Endothelial cell of umbilical vein (primary cell): Measurements from ENCODE around the gene CHCHD3. TPM values are rescaled to one million over a fixed set of nuclear protein-coding genes. Genes with fewer than 3 reads are reported as not detected.

Source experiments
- BruUV-seq: library from RNA; stranded (reverse); fragments of 400-500 nt; replicated peaks from 2 replicates; lab custom pipeline; 2021; lab: Mats Ljungman, UMichigan
- CTCF ChIA-PET: fragments of 300-600, 350-600 bp; sonication (Branson Sonifier 250); formaldehyde crosslinking; loops from one replicate; lab custom pipeline; 2021; ENCODE audit warnings: antibody characterized with exemption, inconsistent platforms; lab: Charles Lee
- POLR2A ChIA-PET: fragments of 300-600, 350-600 bp; sonication (Branson Sonifier 250); formaldehyde crosslinking; loops from one replicate; lab custom pipeline; 2021; ENCODE audit warnings: antibody characterized with exemption, inconsistent platforms; lab: Charles Lee
- DNase-seq: peaks from one replicate; pipeline ENCODE4 v3.0.0-alpha.2; 2011; ENCODE audit warnings: low read depth, low spot score
- FAIRE-seq: peaks from 2 replicates; lab custom pipeline; 2011; peaks lifted over from hg19 to GRCh38; lab: Jason Lieb, UNC
- H2AFZ ChIP-seq: 2 replicates; pipeline ENCODE4 v1.6.0; 2012; ENCODE audit warnings: low read depth, low read length, control low read depth, inconsistent platforms
- H3K27ac ChIP-seq: 2 replicates; pipeline ENCODE4 v1.5.1; 2011; ENCODE audit warnings: low read depth, mild to moderate bottlenecking, control low read depth, low read length, moderate library complexity; ENCODE audit not compliant: insufficient read depth
- H3K27me3 ChIP-seq, 2 experiments: 2 replicates each; pipeline versions ENCODE4 v1.6.0 to v1.6.1; 2011; ENCODE audit warnings: low read length in 2 of 2, mixed read lengths in 1 of 2; ENCODE audit not compliant: control insufficient read depth in 2 of 2, insufficient read depth in 2 of 2
- H3K36me3 ChIP-seq, 2 experiments: 2 replicates in 1 of 2; 3 replicates in 1 of 2; pipeline ENCODE4 v1.5.1; 2011; ENCODE audit warnings: low read length in 2 of 2, mild to moderate bottlenecking in 1 of 2, moderate library complexity in 1 of 2; ENCODE audit not compliant: control insufficient read depth in 2 of 2, insufficient read depth in 2 of 2; ENCODE audit errors: extremely low read depth in 1 of 2
- H3K4me1 ChIP-seq: 3 replicates; pipeline ENCODE4 v1.5.1; 2011; ENCODE audit warnings: mild to moderate bottlenecking, low read length; ENCODE audit not compliant: control insufficient read depth, insufficient read depth; ENCODE audit errors: extremely low read depth
- H3K4me2 ChIP-seq: 2 replicates; pipeline ENCODE4 v1.6.1; 2011; ENCODE audit warnings: low read length, control low read depth, mixed read lengths; ENCODE audit not compliant: insufficient read depth
- H3K4me3 ChIP-seq, 3 experiments: fragments of 200-600 bp in 1 of 3; sonication (generic), shearing (Covaris generic) in 1 of 3; replicated peaks in 1 of 3; 2 replicates each; pipeline ENCODE4 v1.5.1; 2011 to 2016; ENCODE audit warnings: control low read depth in 3 of 3, low read length in 3 of 3, mild to moderate bottlenecking in 2 of 3, inconsistent platforms in 1 of 3, low read depth in 1 of 3, moderate library complexity in 1 of 3; ENCODE audit not compliant: insufficient read depth in 1 of 3
- H3K79me2 ChIP-seq: 2 replicates; pipeline ENCODE4 v1.6.0; 2012; ENCODE audit warnings: low read length, inconsistent platforms; ENCODE audit not compliant: control insufficient read depth, insufficient read depth
- H3K9ac ChIP-seq: replicated peaks from 2 replicates; pipeline ENCODE3; 2011; ENCODE audit warnings: low read length, control low read depth; ENCODE audit not compliant: insufficient read depth; ENCODE audit errors: extremely low read depth
- H3K9me1 ChIP-seq: replicated peaks from 3 replicates; pipeline ENCODE4 v1.6.0; 2011; ENCODE audit warnings: mild to moderate bottlenecking, low read length; ENCODE audit not compliant: control insufficient read depth, insufficient read depth; ENCODE audit errors: extremely low read depth
- H3K9me3 ChIP-seq: replicated peaks from 2 replicates; pipeline ENCODE4 v1.5.1; 2012; ENCODE audit warnings: low read length, inconsistent platforms; ENCODE audit not compliant: control insufficient read depth, insufficient read depth
- H4K20me1 ChIP-seq: replicated peaks from 2 replicates; pipeline ENCODE3; 2011; ENCODE audit warnings: mild to moderate bottlenecking, low read length; ENCODE audit not compliant: control insufficient read depth, insufficient read depth; ENCODE audit errors: extremely low read depth
- EZH2 ChIP-seq: IDR thresholded peaks from 2 replicates; pipeline ENCODE4 v1.6.1; 2012; ENCODE audit warnings: borderline replicate concordance, low read depth, mild to moderate bottlenecking, moderate library complexity, low read length, inconsistent platforms; ENCODE audit not compliant: severe bottlenecking
- FOS ChIP-seq: IDR thresholded peaks from 2 replicates; pipeline ENCODE4 v1.6.1; 2011; ENCODE audit warnings: mild to moderate bottlenecking, low read length, moderate library complexity, borderline replicate concordance; ENCODE audit not compliant: insufficient read depth
- GATA2 ChIP-seq: IDR thresholded peaks from 2 replicates; pipeline ENCODE4 v1.7.0; 2011; ENCODE audit warnings: low read depth, mild to moderate bottlenecking, moderate library complexity, mixed read lengths, low read length; ENCODE audit not compliant: insufficient read length, insufficient read depth
- JUN ChIP-seq: IDR thresholded peaks from 2 replicates; pipeline ENCODE4 v1.6.1; 2011; ENCODE audit warnings: borderline replicate concordance, low read depth; ENCODE audit not compliant: insufficient read length, insufficient read depth
- MYC ChIP-seq: IDR thresholded peaks from one replicate; pipeline ENCODE4 v1.6.1; 2011; ENCODE audit warnings: mild to moderate bottlenecking, low read depth, low read length
- POLR2A ChIP-seq: IDR thresholded peaks from 2 replicates; pipeline ENCODE4 v1.6.1; 2012; ENCODE audit warnings: low read depth, mild to moderate bottlenecking, control low read depth, low read length
- dilution Hi-C: fragments of 300-500 bp; cut with MboI; formaldehyde crosslinking; loops from one replicate; pipeline ENCODE4 v1.15.0; 2019; ENCODE audit warnings: low sequenced_read_pairs; ENCODE audit not compliant: extremely low pct_ligation_motif_present
- intact Hi-C: fragments of 100-400 bp; cut with micrococcal nuclease; formaldehyde crosslinking; loops from one replicate; pipeline ENCODE4 v1.10.0; 2022
- polyA plus RNA-seq, 4 experiments: library from polyadenylated mRNA; depleted of rRNA in 3 of 4; stranded (reverse) in 3 of 4; unstranded in 1 of 4; fragments of >200 nt; gene quantifications; 2 replicates each; pipeline versions ENCODE4 v1.2.1 to v1.2.3, GENCODE V29; 2011 to 2012; ENCODE audit warnings: missing spikeins in 1 of 4
- total RNA-seq: library from RNA; stranded (reverse); gene quantifications from 2 replicates; pipeline ENCODE4 v1.2.3, GENCODE V29; 2021
- TF ChIP-seq, protein P1 (sequence below), 2 donors: IDR thresholded peaks; 1 replicate in 1 of 2; 2 replicates in 1 of 2; pipeline ENCODE4 v1.5.1; 2011; ENCODE audit warnings: low read length in 2 of 2, mild to moderate bottlenecking in 2 of 2, moderate library complexity in 2 of 2, control low read depth in 1 of 2, inconsistent platforms in 1 of 2, low read depth in 1 of 2; ENCODE audit not compliant: insufficient read depth in 1 of 2; ENCODE audit errors: extremely low read depth in 1 of 2
- TF ChIP-seq, protein P2 (sequence below): IDR thresholded peaks from 2 replicates; pipeline ENCODE4 v1.6.1; 2011; ENCODE audit not compliant: insufficient read depth, insufficient read length

CHCHD3 gene
- total and polyA plus RNA-seq, 2 donors (not counting 3 experiments of a cell fraction or from before 2014, with no cell fraction given), result 22.0 to 63.7 TPM

DNA sequence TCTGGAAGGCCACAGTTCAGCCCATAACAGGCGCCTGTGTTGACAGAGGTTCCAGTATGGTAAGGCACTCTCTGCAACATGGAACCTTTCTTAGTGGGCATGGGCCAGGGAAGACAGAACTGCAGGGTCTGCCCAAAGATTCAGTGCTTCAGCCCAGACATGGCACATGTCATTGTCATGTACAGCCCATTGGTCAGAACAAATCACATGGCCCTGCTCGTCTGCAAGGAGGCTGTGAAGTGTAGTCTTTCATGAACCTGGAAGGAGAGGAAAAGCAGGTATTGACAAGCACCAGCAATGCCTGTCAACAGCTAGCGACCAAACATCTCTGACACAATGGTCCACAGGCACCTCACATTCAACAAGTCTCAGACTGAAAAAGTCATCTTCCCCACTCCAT, 30.4 kb upstream of the CHCHD3 start:
- Histone ChIP-seq H3K4me2 (no peak overlapping the region), H2AFZ (no peak overlapping the region), H3K9ac (no peak overlapping the region), H3K4me1 (no peaks in the 10 kb centered on the region), H3K9me1 (no peaks in the 10 kb centered on the region), H3K27ac (no peak overlapping the region), H3K4me3 (no peak overlapping the region), H3K9me3 (no peaks in the 10 kb centered on the region), H3K27me3 (peaks cover 8 to 10% of the 10 kb centered on the region in 2 experiments), H3K79me2 (no peaks in the 10 kb centered on the region), H3K36me3 (no peaks in the 10 kb centered on the region), H4K20me1 (no peaks in the 10 kb centered on the region)
- POLR2A ChIA-PET, result no interaction called here
- intact Hi-C loops (no loop called here), dilution Hi-C loops (no loop called here)
- no TSS peak for BruUV-seq
- CTCF ChIA-PET, result no interaction called here
- TF ChIP-seq GATA2 (no peak), MYC (no peak), EZH2 (no peak), JUN (no peak), POLR2A (no peak), FOS (no peak)
- TF ChIP-seq, protein P1, sequence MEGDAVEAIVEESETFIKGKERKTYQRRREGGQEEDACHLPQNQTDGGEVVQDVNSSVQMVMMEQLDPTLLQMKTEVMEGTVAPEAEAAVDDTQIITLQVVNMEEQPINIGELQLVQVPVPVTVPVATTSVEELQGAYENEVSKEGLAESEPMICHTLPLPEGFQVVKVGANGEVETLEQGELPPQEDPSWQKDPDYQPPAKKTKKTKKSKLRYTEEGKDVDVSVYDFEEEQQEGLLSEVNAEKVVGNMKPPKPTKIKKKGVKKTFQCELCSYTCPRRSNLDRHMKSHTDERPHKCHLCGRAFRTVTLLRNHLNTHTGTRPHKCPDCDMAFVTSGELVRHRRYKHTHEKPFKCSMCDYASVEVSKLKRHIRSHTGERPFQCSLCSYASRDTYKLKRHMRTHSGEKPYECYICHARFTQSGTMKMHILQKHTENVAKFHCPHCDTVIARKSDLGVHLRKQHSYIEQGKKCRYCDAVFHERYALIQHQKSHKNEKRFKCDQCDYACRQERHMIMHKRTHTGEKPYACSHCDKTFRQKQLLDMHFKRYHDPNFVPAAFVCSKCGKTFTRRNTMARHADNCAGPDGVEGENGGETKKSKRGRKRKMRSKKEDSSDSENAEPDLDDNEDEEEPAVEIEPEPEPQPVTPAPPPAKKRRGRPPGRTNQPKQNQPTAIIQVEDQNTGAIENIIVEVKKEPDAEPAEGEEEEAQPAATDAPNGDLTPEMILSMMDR (IDR thresholded peaks at IDR 0.05; ENCODE audit: extremely low read depth in 1 of 2, insufficient read depth in 1 of 2, low read depth in 1 of 2, low read length in 2 of 2), result no peak
- TF ChIP-seq, protein P2, sequence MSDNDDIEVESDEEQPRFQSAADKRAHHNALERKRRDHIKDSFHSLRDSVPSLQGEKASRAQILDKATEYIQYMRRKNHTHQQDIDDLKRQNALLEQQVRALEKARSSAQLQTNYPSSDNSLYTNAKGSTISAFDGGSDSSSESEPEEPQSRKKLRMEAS, result no peak
- FAIRE-seq (no peak), DNase-seq (no peak)
